K562 (cell line): Measurements from ENCODE around the gene QARS1. TPM values are rescaled to one million over a fixed set of nuclear protein-coding genes. Genes with fewer than 3 reads are reported as not detected.

Experiments used
- GATA2 ChIP-seq: sonication (generic); formaldehyde crosslinking; IDR thresholded peaks from 2 replicates; pipeline ENCODE4 v1.4.0; 2020; ENCODE audit warnings: mild to moderate bottlenecking, missing genetic modification reagents
- MAZ ChIP-seq, 2 experiments: fragments of 450-650 bp in 1 of 2; sonication (generic) in 1 of 2; formaldehyde crosslinking; IDR thresholded peaks in 1 of 2; conservative IDR thresholded peaks in 1 of 2; 2 replicates each; pipeline versions ENCODE4 v1.4.0 to v1.5.0; 2020; ENCODE audit warnings: mild to moderate bottlenecking in 1 of 2, missing genetic modification reagents in 1 of 2
- PTTG1 ChIP-seq: fragments of 450-650 bp; IDR thresholded peaks from 2 replicates; pipeline ENCODE4 v1.6.1; 2016; ENCODE audit warnings: low read depth, mild to moderate bottlenecking, missing genetic modification characterization, missing compliant biosample characterization
- PURB ChIP-seq: sonication (generic); formaldehyde crosslinking; IDR thresholded peaks from 2 replicates; pipeline ENCODE4 v1.9.0; 2021; ENCODE audit warnings: low read depth, mild to moderate bottlenecking, missing genetic modification reagents
- ZBTB12 ChIP-seq: fragments of 250-450 bp; sonication (Bioruptor Pico); IDR thresholded peaks from 2 replicates; pipeline ENCODE4 v1.4.0; 2020
- ZBTB43 ChIP-seq: sonication (generic); formaldehyde crosslinking; IDR thresholded peaks from 2 replicates; pipeline ENCODE4 v1.8.0; 2023; ENCODE audit warnings: mild to moderate bottlenecking, missing genetic modification reagents
- ZKSCAN3 ChIP-seq: fragments of 250-450 bp; sonication (Bioruptor Pico); IDR thresholded peaks from 2 replicates; pipeline ENCODE4 v1.4.0; 2020
- ZNF253 ChIP-seq: fragments of 250-450 bp; sonication (Bioruptor Pico); conservative IDR thresholded peaks from 2 replicates; pipeline ENCODE4 v1.6.1; 2021; ENCODE audit warnings: mild to moderate bottlenecking
- ZNF263 ChIP-seq: sonication (generic); formaldehyde crosslinking; IDR thresholded peaks from 2 replicates; pipeline ENCODE4 v1.8.0; 2022; ENCODE audit warnings: mild to moderate bottlenecking, missing genetic modification reagents, borderline replicate concordance
- ZNF76 ChIP-seq: fragments of 250-450 bp; sonication (Bioruptor Pico); IDR thresholded peaks from 2 replicates; pipeline ENCODE4 v1.4.0; 2020; ENCODE audit warnings: mild to moderate bottlenecking, moderate library complexity, borderline replicate concordance
- ZNF780A ChIP-seq: fragments of 250-450 bp; sonication (Bioruptor Pico); IDR thresholded peaks from 2 replicates; pipeline ENCODE4 v1.5.0; 2021; ENCODE audit warnings: mild to moderate bottlenecking
- polyA plus RNA-seq, 8 experiments: library from polyadenylated mRNA; depleted of rRNA in 4 of 8; stranded (reverse) in 5 of 8; unstranded in 3 of 8; fragments of >200 nt; fragmentation: Nextera tagmentation in 2 of 8; fragmentation: Illumina TruSeq in 1 of 8; extraction: Ambion mirVana in 2 of 8; extraction: Trizol in 1 of 8; gene quantifications; 2 replicates each; pipeline versions ENCODE4 v1.2.1 to v1.2.3, GENCODE V29; 2011 to 2014; ENCODE audit warnings: inconsistent platforms in 1 of 8, missing spikeins in 1 of 8
- total RNA-seq, 7 experiments: library from RNA; depleted of rRNA in 6 of 7; stranded (reverse); fragments of >200 nt in 6 of 7; fragmentation: Illumina TruSeq in 2 of 7; extraction: Trizol in 2 of 7; gene quantifications; 2 replicates each; pipeline versions ENCODE4 v1.2.1 to v1.2.3, GENCODE V29; 2011 to 2021; ENCODE audit warnings: low replicate concordance in 1 of 7
- TF ChIP-seq, protein P1 (sequence below): fragments of 450-650 bp; IDR thresholded peaks from 2 replicates; pipeline ENCODE4 v1.6.1; 2017; ENCODE audit warnings: mild to moderate bottlenecking, moderate library complexity

The QARS1 gene
- total and polyA plus RNA-seq, 9 of the 15 experiments (the other 6 are each of a cell fraction or from before 2014, with no cell fraction given) = 148 to 310 (median 273) TPM

GRCh38 chr3:49058011-49058410 lies 46.5 kb downstream of the QARS1 start (continued):
- no peak for TF ChIP-seq ZBTB43 (CRISPR knock-in tag)
- TF ChIP-seq ZNF780A (CRISPR knock-in tag) = no peak
- TF ChIP-seq PURB = no peak
- no peak for TF ChIP-seq PTTG1 (tag)
- TF ChIP-seq ZNF253 = no peak
- TF ChIP-seq MAZ (CRISPR knock-in tag; conservative IDR thresholded peaks at IDR 0.05 in 1 of 2, IDR thresholded peaks at IDR 0.05 in 1 of 2) = no peak
- TF ChIP-seq ZBTB12 (CRISPR knock-in tag) = no peak
- no peak for TF ChIP-seq ZNF76 (CRISPR knock-in tag)
- TF ChIP-seq ZKSCAN3 (CRISPR knock-in tag) = no peak
- TF ChIP-seq GATA2 = no peak
- TF ChIP-seq ZNF263 (CRISPR knock-in tag) = no peak
- TF ChIP-seq, protein P1, sequence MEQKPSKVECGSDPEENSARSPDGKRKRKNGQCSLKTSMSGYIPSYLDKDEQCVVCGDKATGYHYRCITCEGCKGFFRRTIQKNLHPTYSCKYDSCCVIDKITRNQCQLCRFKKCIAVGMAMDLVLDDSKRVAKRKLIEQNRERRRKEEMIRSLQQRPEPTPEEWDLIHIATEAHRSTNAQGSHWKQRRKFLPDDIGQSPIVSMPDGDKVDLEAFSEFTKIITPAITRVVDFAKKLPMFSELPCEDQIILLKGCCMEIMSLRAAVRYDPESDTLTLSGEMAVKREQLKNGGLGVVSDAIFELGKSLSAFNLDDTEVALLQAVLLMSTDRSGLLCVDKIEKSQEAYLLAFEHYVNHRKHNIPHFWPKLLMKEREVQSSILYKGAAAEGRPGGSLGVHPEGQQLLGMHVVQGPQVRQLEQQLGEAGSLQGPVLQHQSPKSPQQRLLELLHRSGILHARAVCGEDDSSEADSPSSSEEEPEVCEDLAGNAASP = no peak
